HL-60/S4 treated with retinoic acid at 250 ng/mL for 4 days and 3 days (cell line): ENCODE measurements around the gene ADAMTSL3.

ENCODE experiments used
- in situ Hi-C: fragments of 300-500 bp; cut with MboI; formaldehyde crosslinking; loops from 2 replicates; pipeline ENCODE4 v1.7.0; 2022; ENCODE audit warnings: low sequenced_read_pairs

Gene ADAMTSL3

GRCh38 chr15:83913034-83913632, 259.2 kb downstream of the ADAMTSL3 start:
- in situ Hi-C loops, result no loop called here

- in situ Hi-C loops, result no loop called here
Measured at GRCh38 chr15:83914906-83915305, 261.0 kb downstream of the ADAMTSL3 start.

- in situ Hi-C loops, result no loop called here
Measured at GRCh38 chr15:83917432-83917831, 263.5 kb downstream of the ADAMTSL3 start.

GRCh38 chr15:83918011-83918410, 264.1 kb downstream of the ADAMTSL3 start:
- in situ Hi-C loops, result no loop called here

DNA sequence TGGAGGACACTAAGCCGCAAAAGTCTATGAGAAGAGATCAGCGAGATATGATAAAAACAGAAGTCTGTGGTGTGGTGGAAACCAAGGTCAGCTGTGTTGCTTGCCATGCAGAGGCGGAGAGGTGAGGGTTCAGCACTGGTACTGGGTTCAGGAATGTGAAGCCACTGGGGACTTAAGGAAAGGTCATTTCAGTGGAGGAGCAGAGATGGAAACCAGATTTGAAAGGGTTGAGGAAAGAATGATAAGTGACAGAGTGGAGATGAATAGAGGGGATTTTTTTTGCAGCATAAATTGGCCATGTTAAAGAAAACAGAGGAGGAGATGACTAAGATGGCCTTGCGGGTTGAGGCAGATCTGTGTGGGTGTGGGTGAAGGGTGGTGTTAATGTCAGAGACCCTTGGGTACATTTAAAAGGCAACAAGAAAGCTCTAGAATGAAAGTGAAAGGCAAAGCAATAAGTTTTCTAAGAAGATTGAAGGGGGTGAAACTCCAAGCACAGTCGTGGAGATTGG, 265.5 kb downstream of the ADAMTSL3 start:
- in situ Hi-C loops, result no loop called here

GRCh38 chr15:83919978-83920510, 266.1 kb downstream of the ADAMTSL3 start:
- in situ Hi-C loops, result no loop called here

GRCh38 chr15:83922649-83923294, 268.8 kb downstream of the ADAMTSL3 start:
- in situ Hi-C loops, result no loop called here

DNA sequence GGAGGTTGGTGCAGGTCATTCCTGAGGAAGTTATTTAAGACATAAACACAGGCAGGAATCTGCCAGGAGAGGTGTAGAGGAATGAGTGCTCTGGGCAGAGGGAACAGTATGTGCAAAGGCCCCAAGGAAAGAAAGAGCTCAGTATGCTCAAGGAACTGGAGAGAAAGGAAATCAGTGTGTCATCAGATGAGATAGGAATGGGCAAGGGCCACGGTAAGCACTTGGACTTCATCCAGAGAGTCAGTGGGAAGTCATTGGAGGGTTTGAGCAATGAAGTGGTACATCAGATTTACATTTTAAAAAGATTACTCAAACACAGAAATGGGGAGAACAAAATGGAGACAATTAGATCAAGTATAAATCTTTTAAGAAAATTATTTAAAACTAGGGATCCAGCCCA, 272.2 kb downstream of the ADAMTSL3 start:
- in situ Hi-C loops, result no loop called here

GRCh38 chr15:83927704-83928391, 273.9 kb downstream of the ADAMTSL3 start:
- in situ Hi-C loops, result no loop called here

GRCh38 chr15:83928392-83928734, 274.4 kb downstream of the ADAMTSL3 start:
- in situ Hi-C loops, result no loop called here

GRCh38 chr15:83928878-83929418, 275.0 kb downstream of the ADAMTSL3 start:
- in situ Hi-C loops, result no loop called here

DNA sequence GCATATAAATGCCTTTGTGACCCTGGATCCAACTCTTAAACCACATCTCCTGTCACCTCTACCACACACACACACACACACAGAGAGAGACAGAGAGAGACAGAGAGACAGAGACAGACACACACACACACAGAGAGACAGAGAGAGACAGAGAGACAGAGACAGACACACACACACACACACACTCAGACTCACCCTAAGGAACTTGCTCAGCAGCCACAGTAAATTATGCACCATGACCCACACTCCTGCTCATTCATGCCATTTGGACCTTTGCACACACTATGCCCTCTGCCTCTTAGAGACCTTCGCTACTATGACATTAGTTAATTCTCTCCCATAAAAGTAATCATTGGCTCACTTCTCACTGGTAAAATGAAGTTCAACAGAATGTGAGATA, 275.7 kb downstream of the ADAMTSL3 start:
- in situ Hi-C loops, result no loop called here

- in situ Hi-C loops, result no loop called here
Measured at GRCh38 chr15:83930392-83931212, 276.7 kb downstream of the ADAMTSL3 start.

DNA sequence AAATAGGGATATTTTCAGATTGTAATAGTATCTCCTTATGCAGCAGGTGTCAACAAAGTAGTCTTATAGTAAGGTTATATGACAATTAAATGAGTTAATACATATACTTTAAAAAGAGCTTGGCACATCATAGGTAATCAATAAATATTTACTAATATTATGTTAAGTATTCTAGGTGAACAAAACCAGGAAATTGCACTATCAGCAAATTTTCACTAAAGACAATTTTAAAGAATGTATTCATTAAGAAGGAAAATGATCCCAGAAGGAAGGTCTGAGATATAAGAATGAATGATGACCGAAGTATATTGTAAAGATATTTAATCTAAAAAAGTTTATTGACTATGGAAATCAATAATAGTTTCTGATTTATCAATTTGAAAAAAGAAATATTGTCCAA, 281.9 kb downstream of the ADAMTSL3 start:
- in situ Hi-C loops, result no loop called here

DNA sequence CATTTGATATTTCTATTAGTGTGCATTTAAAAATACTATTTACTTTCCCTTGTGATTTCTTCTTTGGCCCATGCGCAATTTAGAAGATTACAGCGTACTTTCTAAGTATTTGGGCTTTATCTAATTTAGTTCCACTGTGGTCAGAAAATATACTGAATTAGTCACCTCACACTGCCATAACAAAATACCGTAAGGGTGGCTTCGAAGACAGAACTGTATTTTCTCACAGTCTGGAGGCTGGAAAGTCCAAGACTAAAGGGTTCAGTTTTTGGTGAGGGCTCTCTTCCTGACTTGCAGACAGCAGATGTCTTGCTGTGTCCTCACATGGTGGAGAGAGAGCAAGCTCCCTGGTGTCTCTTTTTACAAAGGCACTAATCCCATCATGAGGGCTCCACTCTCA, 286.2 kb downstream of the ADAMTSL3 start:
- in situ Hi-C loops, result no loop called here

DNA sequence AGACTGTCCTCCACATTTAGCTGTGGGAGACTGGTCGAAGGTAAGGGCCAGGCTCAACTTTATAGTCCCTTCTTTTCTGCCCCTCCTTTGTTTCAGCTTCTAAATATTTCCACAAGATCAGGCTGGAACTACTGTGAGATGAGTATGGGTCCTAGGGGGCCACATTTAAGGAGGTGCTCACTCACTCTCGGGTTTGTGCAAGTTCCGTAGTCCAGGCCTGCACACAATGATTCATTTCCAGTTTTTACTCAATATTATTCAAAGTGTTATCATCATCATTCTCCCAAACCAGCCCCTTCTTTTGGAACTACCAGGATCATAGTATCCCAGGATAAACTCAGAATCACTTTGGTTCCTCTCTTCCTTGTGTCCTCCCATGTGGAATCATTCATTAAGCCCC, 289.1 kb downstream of the ADAMTSL3 start:
- in situ Hi-C loops, result no loop called here

GRCh38 chr15:83943849-83944404, 290.0 kb downstream of the ADAMTSL3 start:
- in situ Hi-C loops, result no loop called here

GRCh38 chr15:83947156-83947555, 293.2 kb downstream of the ADAMTSL3 start:
- in situ Hi-C loops, result no loop called here

- in situ Hi-C loops, result no loop called here
Measured at GRCh38 chr15:83954506-83954905, 300.6 kb downstream of the ADAMTSL3 start.

GRCh38 chr15:83955806-83956265, 301.9 kb downstream of the ADAMTSL3 start:
- in situ Hi-C loops, result no loop called here
